ENCODE data around the gene TAF1D. TPM values are rescaled to one million over a fixed set of nuclear protein-coding genes. Genes with fewer than 3 reads are reported as not detected.

Gene TAF1D
- total RNA-seq, 1 donor from 2014 or later = 141 TPM

- no peak for DNase-seq (ENCODE audit: low read depth in 2 of 2)
Measured at GRCh38 chr11:93724089-93724488, 17.2 kb downstream of the TAF1D start.

- no peak for DNase-seq (ENCODE audit: low read depth in 2 of 2)
Measured at GRCh38 chr11:93720522-93720921, 20.8 kb downstream of the TAF1D start.

- DNase-seq (ENCODE audit: low read depth in 2 of 2) = no peak
Measured at GRCh38 chr11:93719310-93719709, 22.0 kb downstream of the TAF1D start.

GRCh38 chr11:93718057-93718563 lies 23.2 kb downstream of the TAF1D start:
- DNase-seq (ENCODE audit: low read depth in 2 of 2) = peak; percentile 68 to 88

- DNase-seq (ENCODE audit: low read depth in 2 of 2) = no peak
Measured at GRCh38 chr11:93717501-93717900, 23.8 kb downstream of the TAF1D start.

GRCh38 chr11:93715797-93716396 lies 25.4 kb downstream of the TAF1D start:
- no peak for DNase-seq (ENCODE audit: low read depth in 2 of 2)

GRCh38 chr11:93712678-93713077 lies 28.6 kb downstream of the TAF1D start:
- no peak for DNase-seq (ENCODE audit: low read depth in 2 of 2)

- no peak for DNase-seq (ENCODE audit: low read depth in 2 of 2)
Measured at GRCh38 chr11:93710239-93710638, 31.1 kb downstream of the TAF1D start.

- no peak for DNase-seq (ENCODE audit: low read depth in 2 of 2)
Measured at GRCh38 chr11:93704237-93704636, 37.1 kb downstream of the TAF1D start.

- DNase-seq (ENCODE audit: low read depth in 2 of 2) = no peak
Measured at GRCh38 chr11:93700830-93701229, 40.5 kb downstream of the TAF1D start.

GRCh38 chr11:93697611-93698010 lies 43.7 kb downstream of the TAF1D start:
- no peak for DNase-seq (ENCODE audit: low read depth in 2 of 2)

- no peak for DNase-seq (ENCODE audit: low read depth in 2 of 2)
Measured at GRCh38 chr11:93694557-93694956, 46.7 kb downstream of the TAF1D start.

GRCh38 chr11:93694109-93694508 lies 47.2 kb downstream of the TAF1D start:
- DNase-seq (ENCODE audit: low read depth in 2 of 2) = peak in 1 of 2 donors; percentile 9

- DNase-seq (ENCODE audit: low read depth in 2 of 2) = no peak
Measured at GRCh38 chr11:93689240-93689639, 52.1 kb downstream of the TAF1D start.

GRCh38 chr11:93686812-93687211 lies 54.5 kb downstream of the TAF1D start:
- no peak for DNase-seq (ENCODE audit: low read depth in 2 of 2)

GRCh38 chr11:93686226-93686625 lies 55.1 kb downstream of the TAF1D start:
- no peak for DNase-seq (ENCODE audit: low read depth in 2 of 2)

Other genes starting within 250 kb of the TAF1D start
- 7.2 and 10.5 TPM in 2 replicates for gene SMCO4, start 198.1 kb downstream of the TAF1D start, total RNA-seq
- gene CEP295, start 79.8 kb downstream of the TAF1D start, total RNA-seq = 9.6 and 13.5 TPM in 2 replicates
- 7.6 and 16.3 TPM in 2 replicates for gene C11orf54, start 177 bp upstream of the TAF1D start, total RNA-seq
- 14.8 and 22.4 TPM in 2 replicates for gene MED17, start 42.8 kb upstream of the TAF1D start, total RNA-seq
- not detected in 2 replicates for gene VSTM5, start 109.1 kb upstream of the TAF1D start, total RNA-seq

Measured in lung microvascular endothelial cell (primary cell).